WTC11 (cell line): Measurements from ENCODE around the gene TMEM9B. TPM values are rescaled to one million over a fixed set of nuclear protein-coding genes. Genes with fewer than 3 reads are reported as not detected.

Source experiments
- ATAC-seq: fragments of 200-7000 bp; cut with Tn5 transposase; 2 replicates; pipeline ENCODE4 v1.10.0; 2021; ENCODE audit warnings: mild to moderate bottlenecking, moderate library complexity
- CTCF ChIA-PET: fragments of 300-600 bp; sonication (Branson Sonifier 250); formaldehyde crosslinking; loops from one replicate; lab custom pipeline; 2021; ENCODE audit warnings: antibody characterized with exemption; lab: Charles Lee
- POLR2A ChIA-PET: fragments of 350-600 bp; sonication (Branson Sonifier 250); formaldehyde crosslinking; loops from one replicate; lab custom pipeline; 2021; ENCODE audit warnings: antibody characterized with exemption; lab: Charles Lee
- DNase-seq: peaks from one replicate; pipeline ENCODE4 v3.0.0; 2021; ENCODE audit warnings: low spot score
- H3K27ac Mint-ChIP-seq: 2 replicates; pipeline ENCODE4 v1.8.0; 2021; ENCODE audit warnings: mixed read lengths
- H3K27me3 Mint-ChIP-seq: 2 replicates; pipeline ENCODE4 v1.8.0; 2021; ENCODE audit warnings: low read depth, mild to moderate bottlenecking, moderate library complexity, mixed read lengths
- H3K36me3 Mint-ChIP-seq: 2 replicates; pipeline ENCODE4 v1.8.0; 2021; ENCODE audit warnings: mixed read lengths
- H3K4me1 Mint-ChIP-seq: 2 replicates; pipeline ENCODE4 v1.8.0; 2022; ENCODE audit warnings: mixed read lengths
- H3K4me3 Mint-ChIP-seq: 2 replicates; pipeline ENCODE4 v1.8.0; 2021; ENCODE audit warnings: mild to moderate bottlenecking, moderate library complexity, mixed read lengths
- H3K9me3 Mint-ChIP-seq: 2 replicates; pipeline ENCODE4 v1.8.0; 2021; ENCODE audit warnings: mixed read lengths
- ATF3 ChIP-seq: sonication (generic); formaldehyde crosslinking; conservative IDR thresholded peaks from 2 replicates; pipeline ENCODE4 v1.8.1; 2022; ENCODE audit warnings: mild to moderate bottlenecking, missing genetic modification reagents
- CREB1 ChIP-seq: sonication (generic); formaldehyde crosslinking; IDR thresholded peaks from 2 replicates; pipeline ENCODE4 v1.8.0; 2023; ENCODE audit warnings: mild to moderate bottlenecking, missing genetic modification reagents
- CREM ChIP-seq: sonication (generic); formaldehyde crosslinking; IDR thresholded peaks from 2 replicates; pipeline ENCODE4 v1.8.1; 2022; ENCODE audit warnings: mild to moderate bottlenecking, missing genetic modification reagents, moderate library complexity
- E2F4 ChIP-seq: sonication (generic); formaldehyde crosslinking; IDR thresholded peaks from 2 replicates; pipeline ENCODE4 v1.8.1; 2022; ENCODE audit warnings: low read depth, mild to moderate bottlenecking, moderate library complexity, missing genetic modification reagents, borderline replicate concordance
- FOXJ3 ChIP-seq: sonication (generic); formaldehyde crosslinking; IDR thresholded peaks from 2 replicates; pipeline ENCODE4 v1.9.0; 2021; ENCODE audit warnings: missing genetic modification reagents, mild to moderate bottlenecking, borderline replicate concordance
- FOXP1 ChIP-seq: sonication (generic); formaldehyde crosslinking; IDR thresholded peaks from 2 replicates; pipeline ENCODE4 v1.8.0; 2022; ENCODE audit warnings: missing genetic modification reagents, mild to moderate bottlenecking, moderate library complexity, borderline replicate concordance
- FOXP4 ChIP-seq: sonication (generic); formaldehyde crosslinking; IDR thresholded peaks from 2 replicates; pipeline ENCODE4 v1.8.0; 2022; ENCODE audit warnings: mild to moderate bottlenecking, missing genetic modification reagents
- IRF2 ChIP-seq: sonication (generic); formaldehyde crosslinking; IDR thresholded peaks from 2 replicates; pipeline ENCODE4 v1.8.0; 2022; ENCODE audit warnings: low read depth, missing genetic modification reagents, borderline replicate concordance
- NFATC4 ChIP-seq: fragments of 250-450 bp; sonication (Bioruptor Pico); IDR thresholded peaks from 2 replicates; pipeline ENCODE4 v1.9.0; 2021; ENCODE audit warnings: mild to moderate bottlenecking
- RORB ChIP-seq: fragments of 250-450 bp; sonication (Bioruptor Pico); IDR thresholded peaks from 2 replicates; pipeline ENCODE4 v1.9.0; 2021; ENCODE audit warnings: mild to moderate bottlenecking
- SMAD4 ChIP-seq: sonication (generic); formaldehyde crosslinking; IDR thresholded peaks from 2 replicates; pipeline ENCODE4 v1.8.0; 2022; ENCODE audit warnings: mild to moderate bottlenecking, missing genetic modification reagents
- SOX15 ChIP-seq: fragments of 250-450 bp; sonication (Bioruptor Pico); IDR thresholded peaks from 2 replicates; pipeline ENCODE4 v1.9.0; 2021; ENCODE audit warnings: mild to moderate bottlenecking
- TCF7 ChIP-seq: sonication (generic); formaldehyde crosslinking; IDR thresholded peaks from 2 replicates; pipeline ENCODE4 v1.8.0; 2022; ENCODE audit warnings: mild to moderate bottlenecking, low read depth, missing genetic modification reagents, moderate library complexity
- TEAD1 ChIP-seq: sonication (generic); formaldehyde crosslinking; IDR thresholded peaks from 2 replicates; pipeline ENCODE4 v1.8.0; 2022; ENCODE audit warnings: mild to moderate bottlenecking, missing genetic modification reagents
- USF1 ChIP-seq: sonication (generic); formaldehyde crosslinking; IDR thresholded peaks from 2 replicates; pipeline ENCODE4 v1.8.0; 2022; ENCODE audit warnings: mild to moderate bottlenecking, missing genetic modification reagents
- USF2 ChIP-seq: sonication (generic); formaldehyde crosslinking; IDR thresholded peaks from 2 replicates; pipeline ENCODE4 v1.8.1; 2023; ENCODE audit warnings: mild to moderate bottlenecking, missing genetic modification reagents, moderate library complexity
- ZNF121 ChIP-seq: sonication (generic); formaldehyde crosslinking; IDR thresholded peaks from 2 replicates; pipeline ENCODE4 v1.8.0; 2023; ENCODE audit warnings: missing genetic modification reagents
- ZNF232 ChIP-seq: sonication (generic); formaldehyde crosslinking; IDR thresholded peaks from 2 replicates; pipeline ENCODE4 v1.8.0; 2022; ENCODE audit warnings: mild to moderate bottlenecking, missing genetic modification reagents
- ZNF281 ChIP-seq: sonication (generic); formaldehyde crosslinking; IDR thresholded peaks from 2 replicates; pipeline ENCODE4 v1.8.0; 2023; ENCODE audit warnings: mild to moderate bottlenecking, missing genetic modification reagents
- ZSCAN18 ChIP-seq: fragments of 250-450 bp; sonication (Bioruptor Pico); IDR thresholded peaks from 2 replicates; pipeline ENCODE4 v2.1.2; 2022; ENCODE audit warnings: mild to moderate bottlenecking, moderate library complexity
- total RNA-seq: library from RNA; stranded (reverse); gene quantifications from 3 replicates; pipeline ENCODE4 v1.2.3, GENCODE V29; 2021

TMEM9B gene
- total RNA-seq, 1 experiment from 2014 or later: 8.7 TPM

GRCh38 chr11:8963569-8964323 lies 496 bp downstream of the TMEM9B start:
- Mint-ChIP-seq H3K9me3 (no peaks in the 10 kb centered on the region), H3K27ac (peak overlapping the region; percentile 34), H3K27me3 (no peaks in the 10 kb centered on the region), H3K36me3 (no peaks in the 10 kb centered on the region), H3K4me3 (peak overlapping the region; percentile 94), H3K4me1 (peaks cover 26% of the 10 kb centered on the region)
- DNase-seq: peak; percentile 87
- TF ChIP-seq ZNF121 (CRISPR knock-in tag) (no peak; the same call in 1 of the 2 replicates), FOXP1 (CRISPR knock-in tag) (peak; percentile 24; the same call in 1 of the 2 replicates)
- ATAC-seq: peak; percentile 83
- ChIA-PET CTCF (interaction anchor here (0.6 to 2.5 kb wide), 13 partner anchors 15 to 610 kb away, joined by 3 to 19 read pairs (median 4); partner anchors contain the start of genes AKIP1 and WEE1), POLR2A (interaction anchor here (0.7 to 1.9 kb wide), 4 partner anchors 40 to 275 kb away, joined by 3 to 5 read pairs (median 4); partner anchors contain the start of genes AKIP1 and NRIP3)

- CTCF ChIA-PET: interaction anchor here (2.5 kb wide), 1 partner anchor 29 kb away, joined by 17 read pairs; no protein-coding TSS in a partner anchor
- peak overlapping the region; percentile 94 for H3K4me3 Mint-ChIP-seq
- H3K27ac Mint-ChIP-seq: no peak overlapping the region
- H3K27me3 Mint-ChIP-seq: no peaks in the 10 kb centered on the region
- POLR2A ChIA-PET: interaction anchor here (1.1 to 1.2 kb wide), 2 partner anchors 41 to 274 kb away, joined by 3 to 4 read pairs; partner anchors contain the start of gene NRIP3
- no peak for ATAC-seq
- peaks cover 26% of the 10 kb centered on the region for H3K4me1 Mint-ChIP-seq
- no peaks in the 10 kb centered on the region for H3K9me3 Mint-ChIP-seq
- DNase-seq: no peak
- no peak for TF ChIP-seq RORB (CRISPR knock-in tag)
- no peak for TF ChIP-seq ATF3 (CRISPR knock-in tag)
- no peak for TF ChIP-seq IRF2 (CRISPR knock-in tag)
- no peak for TF ChIP-seq USF1 (CRISPR knock-in tag)
- no peak for TF ChIP-seq USF2 (CRISPR knock-in tag)
- no peak for TF ChIP-seq TEAD1
- no peak for TF ChIP-seq E2F4 (CRISPR knock-in tag)
- H3K36me3 Mint-ChIP-seq: no peaks in the 10 kb centered on the region
Measured at GRCh38 chr11:8962841-8963240, 1.4 kb downstream of the TMEM9B start.

- no peaks in the 10 kb centered on the region for H3K27me3 Mint-ChIP-seq
- POLR2A ChIA-PET: no interaction called here
- no peak overlapping the region for H3K4me3 Mint-ChIP-seq
- peak overlapping the region; percentile 39 for H3K27ac Mint-ChIP-seq
- DNase-seq: no peak
- CTCF ChIA-PET: interaction anchor here (0.6 to 3.9 kb wide), 3 partner anchors 11 to 47 kb away, joined by 3 to 110 read pairs (median 55); partner anchors contain the start of gene AKIP1
- no peak for ATAC-seq
- no peaks in the 10 kb centered on the region for H3K36me3 Mint-ChIP-seq
- H3K9me3 Mint-ChIP-seq: no peaks in the 10 kb centered on the region
- peaks cover 26% of the 10 kb centered on the region for H3K4me1 Mint-ChIP-seq
- TF ChIP-seq FOXP4 (no peak), TEAD1 (no peak), FOXJ3 (CRISPR knock-in tag) (no peak), ZNF281 (no peak), ZSCAN18 (CRISPR knock-in tag) (no peak), NFATC4 (CRISPR knock-in tag) (no peak), ZNF232 (CRISPR knock-in tag) (no peak), SOX15 (CRISPR knock-in tag) (no peak), CREM (CRISPR knock-in tag) (no peak), CREB1 (CRISPR knock-in tag) (no peak), USF2 (CRISPR knock-in tag) (no peak), TCF7 (CRISPR knock-in tag) (no peak), SMAD4 (no peak)
Measured at GRCh38 chr11:8961401-8961800, 2.8 kb downstream of the TMEM9B start.
